Tibial nerve (tissue), 4 donors: ENCODE data around the gene S100A13. TPM values are rescaled to one million over a fixed set of nuclear protein-coding genes. Genes with fewer than 3 reads are reported as not detected.
A peak's percentile ranks its signal among the peaks of the same experiment; 100 is the strongest.

ENCODE experiments used
- DNase-seq, 2 donors: peaks; one replicate each; pipeline ENCODE4 v3.0.0-alpha.2; 2019; ENCODE audit warnings: low spot score in 2 of 2
- H3K27ac ChIP-seq, 4 donors: fragments of 200-600 bp; sonication (generic) in 3 of 4; one replicate each; pipeline ENCODE4 v1.5.1; 2017 to 2019; ENCODE audit warnings: mild to moderate bottlenecking in 1 of 4
- H3K27me3 ChIP-seq, 2 donors: fragments of 200-600 bp; sonication (generic) in 1 of 2; one replicate each; pipeline versions ENCODE4 v1.5.1 to v1.6.0; 2017 to 2019
- H3K36me3 ChIP-seq, 3 donors: fragments of 200-600 bp; sonication (generic); one replicate each; pipeline ENCODE4 v1.5.1; 2018 to 2019
- H3K4me1 ChIP-seq, 4 donors: fragments of 200-600 bp; sonication (generic) in 3 of 4; one replicate each; pipeline ENCODE4 v1.5.1; 2017 to 2019
- H3K4me3 ChIP-seq, 4 donors: fragments of 200-600 bp; sonication (generic) in 3 of 4; one replicate each; pipeline ENCODE4 v1.5.1; 2017 to 2019; ENCODE audit warnings: mild to moderate bottlenecking in 1 of 4, moderate library complexity in 1 of 4
- H3K9me3 ChIP-seq, 4 donors: fragments of 200-600 bp; sonication (generic) in 3 of 4; one replicate each; pipeline ENCODE4 v1.5.1; 2017 to 2019
- CTCF ChIP-seq, 5 experiments: fragments of 200-600 bp in 3 of 5; fragments of 450-650 bp in 2 of 5; sonication (generic) in 3 of 5; IDR thresholded peaks; one replicate each; pipeline ENCODE4 v1.5.1; 2016 to 2019; ENCODE audit warnings: antibody characterized with exemption in 5 of 5, mild to moderate bottlenecking in 3 of 5, moderate library complexity in 2 of 5
- EP300 ChIP-seq, 2 donors: sonication (generic); formaldehyde crosslinking; IDR thresholded peaks; one replicate each; pipeline ENCODE4 v1.6.1; 2017; ENCODE audit warnings: antibody characterized with exemption in 2 of 2, mild to moderate bottlenecking in 1 of 2
- POLR2A ChIP-seq, 2 donors: fragments of 450-650 bp; IDR thresholded peaks; one replicate each; pipeline ENCODE4 v1.6.1; 2017; ENCODE audit warnings: antibody characterized with exemption in 2 of 2, mild to moderate bottlenecking in 2 of 2, moderate library complexity in 2 of 2
- WGBS, 2 donors: methylation state at CpG; one replicate each; pipeline ENCODE4 v1.1.5; 2018; 5-methylcytosine and 5-hydroxymethylcytosine counted together
- total RNA-seq, 4 donors: library from RNA; depleted of rRNA; stranded (reverse); fragments of >200 nt; gene quantifications; one replicate each; pipeline ENCODE4 v1.1.0, GENCODE V29; 2016

Gene S100A13
- total RNA-seq, 4 donors from 2014 or later = 74.4 to 151 (median 121) TPM

GRCh38 chr1:153614906-153615305, 12.4 kb downstream of the S100A13 start:
- H3K9me3 ChIP-seq = no peaks in the 10 kb centered on the region
- no peak for DNase-seq
- peaks cover 0 to 51% (median 38%) of the 10 kb centered on the region in 4 donors for H3K4me1 ChIP-seq
- H3K27me3 ChIP-seq = no peaks in the 10 kb centered on the region
- TF ChIP-seq EP300 (IDR thresholded peaks at IDR 0.05) (no peak), POLR2A (IDR thresholded peaks at IDR 0.05) (no peak), CTCF (IDR thresholded peaks at IDR 0.05) (no peak)
- H3K27ac ChIP-seq = peak overlapping the region in 2 of 4 donors; percentile 92 to 99
- 93 to 95% methylated on average over 7 of the region's 7 CpGs for WGBS, 2 donors
- H3K4me3 ChIP-seq = no peak overlapping the region
- peaks cover 0 to 19% (median 0%) of the 10 kb centered on the region in 3 donors for H3K36me3 ChIP-seq

DNA sequence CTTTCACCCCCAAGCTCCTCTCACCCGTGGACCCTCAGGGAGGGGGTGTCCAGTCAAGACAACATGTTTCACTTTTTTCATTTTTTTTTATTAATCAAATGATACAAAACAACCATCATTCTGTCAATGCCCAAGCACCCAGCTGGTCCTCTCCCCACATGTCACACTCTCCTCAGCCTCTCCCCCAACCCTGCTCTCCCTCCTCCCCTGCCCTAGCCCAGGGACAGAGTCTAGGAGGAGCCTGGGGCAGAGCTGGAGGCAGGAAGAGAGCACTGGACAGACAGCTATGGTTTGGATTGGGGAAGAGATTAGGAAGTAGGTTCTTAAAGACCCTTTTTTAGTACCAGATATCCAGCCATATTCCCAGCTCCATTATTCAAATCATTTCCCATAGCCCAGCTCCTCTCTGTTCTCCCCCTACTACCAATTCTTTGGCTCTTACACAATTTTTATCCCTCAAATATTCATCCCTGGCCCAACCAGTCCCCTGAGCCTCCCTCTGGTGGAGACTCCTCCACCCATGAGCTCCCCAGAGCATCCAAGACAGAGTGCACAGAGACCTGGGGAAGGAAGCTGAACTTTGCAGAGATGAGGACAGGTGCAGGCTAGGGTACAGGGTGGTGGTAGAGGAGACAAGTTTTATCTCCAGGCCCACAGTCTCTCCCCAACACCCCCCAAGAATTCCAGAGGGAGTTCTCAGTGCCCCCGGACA, 13.0 kb downstream of the S100A13 start:
- no peak for DNase-seq
- H3K36me3 ChIP-seq = peaks cover 0 to 13% (median 0%) of the 10 kb centered on the region in 3 donors
- TF ChIP-seq CTCF (IDR thresholded peaks at IDR 0.05) (no peak), POLR2A (IDR thresholded peaks at IDR 0.05) (no peak)
- no peak overlapping the region for H3K4me3 ChIP-seq
- H3K9me3 ChIP-seq = no peaks in the 10 kb centered on the region
- H3K27ac ChIP-seq = peak overlapping the region in 3 of 4 donors; percentile 40 to 99 (median 92)
- no peaks in the 10 kb centered on the region for H3K27me3 ChIP-seq
- WGBS, 2 donors = 74 to 85% methylated on average over 2 of the region's 2 CpGs
- H3K4me1 ChIP-seq = peaks cover 0 to 56% (median 44%) of the 10 kb centered on the region in 4 donors

DNA sequence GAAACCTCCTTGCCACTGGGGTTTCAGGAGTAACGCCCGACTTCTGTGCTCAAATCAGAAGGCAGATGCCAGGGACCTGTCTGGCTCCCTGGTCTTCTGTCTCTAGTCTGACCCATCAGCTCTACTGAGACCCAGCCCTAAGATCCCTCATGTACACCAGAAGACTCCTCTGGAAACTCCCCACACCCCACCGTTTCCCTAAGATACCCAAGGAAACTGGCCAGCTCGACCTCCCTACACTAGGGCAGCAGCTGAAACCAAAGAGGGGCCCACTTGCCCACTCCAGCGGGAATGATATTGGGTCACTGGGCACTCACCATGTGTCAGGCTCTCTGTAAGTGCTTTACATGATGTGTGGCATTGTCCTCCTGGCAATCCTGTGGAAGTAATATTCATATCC, 13.9 kb downstream of the S100A13 start:
- Histone ChIP-seq H3K27me3 (no peaks in the 10 kb centered on the region), H3K4me3 (peak overlapping the region in 2 of 4 donors; percentile 54 to 66), H3K9me3 (no peaks in the 10 kb centered on the region), H3K27ac (peak overlapping the region; percentile 88 to 99 (median 94)), H3K36me3 (peaks cover 0 to 4% (median 0%) of the 10 kb centered on the region in 3 donors), H3K4me1 (peaks cover 0 to 66% (median 48%) of the 10 kb centered on the region in 4 donors)
- WGBS, 2 donors = 59 to 74% methylated on average over 3 to 5 of the region's 5 CpGs
- DNase-seq = no peak
- TF ChIP-seq EP300 (IDR thresholded peaks at IDR 0.05) (no peak), CTCF (IDR thresholded peaks at IDR 0.05) (no peak), POLR2A (IDR thresholded peaks at IDR 0.05) (no peak)

- H3K27me3 ChIP-seq = no peaks in the 10 kb centered on the region
- TF ChIP-seq POLR2A (IDR thresholded peaks at IDR 0.05) (peak; percentile 33 to 66), CTCF (IDR thresholded peaks at IDR 0.05) (no peak), EP300 (IDR thresholded peaks at IDR 0.05) (peak in 1 of 2 donors; percentile 78)
- H3K9me3 ChIP-seq = no peaks in the 10 kb centered on the region
- peak within 1 kb of the TSS; percentile 88 to 99 (median 94) for H3K27ac ChIP-seq
- no peaks in the 10 kb centered on the region for H3K36me3 ChIP-seq
- WGBS, 2 donors = 35% methylated on average over 9 of the region's 9 CpGs
- peak within 1 kb of the TSS; percentile 45 to 66 (median 58) for H3K4me3 ChIP-seq
- H3K4me1 ChIP-seq = peaks cover 0 to 71% (median 54%) of the 10 kb centered on the region in 4 donors
- peak; percentile 56 to 59 for DNase-seq
Observed at GRCh38 chr1:153612755-153613331, 14.5 kb downstream of the S100A13 start, which contains the start of gene S100A16. Gene S100A16 (minus strand): TSS chr1:153613137. CDS start chr1:153608151, 4,986 bp downstream.
